ENCODE data around the gene DHRS7B. TPM values are rescaled to one million over a fixed set of nuclear protein-coding genes. Genes with fewer than 3 reads are reported as not detected.

DHRS7B gene
- total and polyA plus RNA-seq, 9 of the 15 experiments (the other 6 are each of a cell fraction or from before 2014, with no cell fraction given), result 8.0 to 30.7 (median 14.8) TPM

- Histone ChIP-seq H3K9me1 (ENCODE audit: control insufficient read depth, insufficient read depth, low read length) (no peaks in the 10 kb centered on the region), H3K4me1 (replicated peaks in 1 of 2; ENCODE audit: control insufficient read depth in 2 of 2, insufficient read depth in 2 of 2, low read length in 2 of 2) (peaks cover 0 to 3% of the 10 kb centered on the region in 2 experiments; a peak in 1 of 5 replicates), H3K27me3 (ENCODE audit: control insufficient read depth in 2 of 2, insufficient read depth in 2 of 2, low read length in 2 of 2) (no peaks in the 10 kb centered on the region), H3K36me3 (ENCODE audit: control insufficient read depth, insufficient read depth, low read length) (no peaks in the 10 kb centered on the region), H2AFZ (ENCODE audit: low read depth, low read length) (no peak overlapping the region), H3K4me2 (ENCODE audit: insufficient read depth, low read length) (no peak overlapping the region), H3K9me3 (replicated peaks; ENCODE audit: control insufficient read depth, insufficient read depth, low read depth, low read length) (no peaks in the 10 kb centered on the region), H4K20me1 (replicated peaks; ENCODE audit: control insufficient read depth, insufficient read depth, low read length) (no peaks in the 10 kb centered on the region), H3K27ac (ENCODE audit: extremely low read depth, low read depth, low read length) (no peak overlapping the region), H3K9ac (ENCODE audit: insufficient read depth in 1 of 2, low read depth in 2 of 2, low read length in 2 of 2) (no peak overlapping the region), H3K4me3 (no peak overlapping the region), H3K79me2 (ENCODE audit: control insufficient read depth, insufficient read depth, low read length) (no peaks in the 10 kb centered on the region)
- ATAC-seq, result no peak
- CTCF ChIA-PET (ENCODE audit: low intra/inter-chr PET ratio), result no interaction called here
- intact Hi-C loops (cut with micrococcal nuclease), result no loop called here
- TF ChIP-seq DDX20 (tag; IDR thresholded peaks at IDR 0.05; ENCODE audit: low read depth) (no peak), STAG1 (CRISPR knock-in tag; IDR thresholded peaks at IDR 0.05; ENCODE audit: borderline replicate concordance) (no peak), ZKSCAN1 (IDR thresholded peaks at IDR 0.05; ENCODE audit: low read depth, low read length) (no peak), MAFK (IDR thresholded peaks at IDR 0.05; ENCODE audit: low read length) (no peak), KLF6 (CRISPR knock-in tag; IDR thresholded peaks at IDR 0.05; ENCODE audit: borderline replicate concordance) (no peak), ASH1L (IDR thresholded peaks at IDR 0.05; ENCODE audit: borderline replicate concordance, low read depth, partially characterized antibody) (no peak), CBX2 (IDR thresholded peaks at IDR 0.05; ENCODE audit: insufficient read depth, low read length, poor library complexity, severe bottlenecking) (no peak), SMAD1 (IDR thresholded peaks at IDR 0.05; ENCODE audit: low read depth, low read length, partially characterized antibody) (no peak)
- no TSS peak for BruUV-seq (replicated peaks)
- DNase-seq (ENCODE audit: extremely low read depth in 1 of 4, low spot score in 3 of 4), result no peak
- POLR2A ChIA-PET, result no interaction called here
- 44% methylated on average over 7 of the region's 7 CpGs for WGBS (ENCODE audit: insufficient coverage, low coverage, missing lambda C conversion rate)
- no peak for FAIRE-seq
- in situ Hi-C loops (cut with MboI), result no loop called here
These were observed 36.5 kb upstream of the DHRS7B start for GRCh38 chr17:21089933-21090901.
